Measurements from ENCODE around the gene IP6K3.

Gene IP6K3

GRCh38 chr6:33746651-33747100, at the start of gene IP6K3:
TSS of gene IP6K3 (minus strand) at chr6:33746905. CDS start at chr6:33735476, 11,429 bp downstream.
- no peak for DNase-seq (ENCODE audit: low read depth in 2 of 2, low spot score in 1 of 2)

GRCh38 chr6:33794910-33795623, 48.4 kb upstream of the IP6K3 start:
- no peak for DNase-seq (ENCODE audit: low read depth in 2 of 2, low spot score in 1 of 2)

- no peak for DNase-seq (ENCODE audit: low read depth in 2 of 2, low spot score in 1 of 2)
These were observed 46.3 kb upstream of the IP6K3 start for GRCh38 chr6:33792981-33793380.

GRCh38 chr6:33791620-33792019, 44.9 kb upstream of the IP6K3 start:
- DNase-seq (ENCODE audit: low read depth in 2 of 2, low spot score in 1 of 2): no peak

- DNase-seq (ENCODE audit: low read depth in 2 of 2, low spot score in 1 of 2): no peak
These were observed 44.2 kb upstream of the IP6K3 start for GRCh38 chr6:33790910-33791309.

GRCh38 chr6:33790379-33790778, 43.7 kb upstream of the IP6K3 start:
- no peak for DNase-seq (ENCODE audit: low read depth in 2 of 2, low spot score in 1 of 2)

GRCh38 chr6:33789550-33789895, 42.8 kb upstream of the IP6K3 start:
- DNase-seq (ENCODE audit: low read depth in 2 of 2, low spot score in 1 of 2): no peak

- peak; percentile 84 for DNase-seq (ENCODE audit: low read depth in 2 of 2, low spot score in 1 of 2)
These were observed 42.2 kb upstream of the IP6K3 start, which contains the start of gene LEMD2 for GRCh38 chr6:33788694-33789549. TSS of gene LEMD2 (minus strand) at chr6:33789130. CDS start at chr6:33789116, 14 bp downstream.

GRCh38 chr6:33787954-33788693, 41.4 kb upstream of the IP6K3 start:
- peak in 1 of 2 donors; percentile 36 for DNase-seq (ENCODE audit: low read depth in 2 of 2, low spot score in 1 of 2)

GRCh38 chr6:33787346-33787953, 40.7 kb upstream of the IP6K3 start:
- DNase-seq (ENCODE audit: low read depth in 2 of 2, low spot score in 1 of 2): no peak

GRCh38 chr6:33786736-33787135, 40.0 kb upstream of the IP6K3 start:
- DNase-seq (ENCODE audit: low read depth in 2 of 2, low spot score in 1 of 2): no peak

GRCh38 chr6:33785778-33786177, 39.1 kb upstream of the IP6K3 start:
- DNase-seq (ENCODE audit: low read depth in 2 of 2, low spot score in 1 of 2): no peak

- DNase-seq (ENCODE audit: low read depth in 2 of 2, low spot score in 1 of 2): no peak
These were observed 38.1 kb upstream of the IP6K3 start for GRCh38 chr6:33784787-33785186.

- no peak for DNase-seq (ENCODE audit: low read depth in 2 of 2, low spot score in 1 of 2)
These were observed 37.2 kb upstream of the IP6K3 start for GRCh38 chr6:33783781-33784520.

- DNase-seq (ENCODE audit: low read depth in 2 of 2, low spot score in 1 of 2): no peak
These were observed 35.9 kb upstream of the IP6K3 start for GRCh38 chr6:33782561-33782960.

- no peak for DNase-seq (ENCODE audit: low read depth in 2 of 2, low spot score in 1 of 2)
These were observed 34.6 kb upstream of the IP6K3 start for GRCh38 chr6:33781131-33781975.

GRCh38 chr6:33779895-33780294, 33.2 kb upstream of the IP6K3 start:
- DNase-seq (ENCODE audit: low read depth in 2 of 2, low spot score in 1 of 2): no peak

GRCh38 chr6:33779290-33779689, 32.6 kb upstream of the IP6K3 start:
- no peak for DNase-seq (ENCODE audit: low read depth in 2 of 2, low spot score in 1 of 2)

GRCh38 chr6:33778444-33779121, 31.9 kb upstream of the IP6K3 start:
- no peak for DNase-seq (ENCODE audit: low read depth in 2 of 2, low spot score in 1 of 2)
